BLaER1 (cell line): ENCODE measurements around the gene TLK2.

Source experiments
- H3K27ac ChIP-seq: shearing (Covaris generic); formaldehyde crosslinking; 2 replicates; pipeline ENCODE4 v1.8.1; 2022
- H3K27me3 ChIP-seq: shearing (Covaris generic); formaldehyde crosslinking; 2 replicates; pipeline ENCODE4 v1.8.1; 2022
- H3K36me3 ChIP-seq: shearing (Covaris generic); formaldehyde crosslinking; 2 replicates; pipeline ENCODE4 v1.8.1; 2022
- H3K4me1 ChIP-seq: shearing (Covaris generic); formaldehyde crosslinking; 2 replicates; pipeline ENCODE4 v1.8.1; 2022
- H3K4me2 ChIP-seq: shearing (Covaris generic); formaldehyde crosslinking; 2 replicates; pipeline ENCODE4 v1.8.1; 2022
- H3K4me3 ChIP-seq: shearing (Covaris generic); formaldehyde crosslinking; 2 replicates; pipeline ENCODE4 v1.8.1; 2022
- H3K9ac ChIP-seq: shearing (Covaris generic); formaldehyde crosslinking; 2 replicates; pipeline ENCODE4 v1.8.1; 2022
- H3K9me3 ChIP-seq: shearing (Covaris generic); formaldehyde crosslinking; 2 replicates; pipeline ENCODE4 v1.8.1; 2022
- H4K20me1 ChIP-seq: shearing (Covaris generic); formaldehyde crosslinking; 2 replicates; pipeline ENCODE4 v1.8.1; 2022
- Cebpa-rat ChIP-seq: shearing (Covaris generic); IDR thresholded peaks from 2 replicates; pipeline ENCODE4 v1.8.1; 2022

Gene TLK2

DNA sequence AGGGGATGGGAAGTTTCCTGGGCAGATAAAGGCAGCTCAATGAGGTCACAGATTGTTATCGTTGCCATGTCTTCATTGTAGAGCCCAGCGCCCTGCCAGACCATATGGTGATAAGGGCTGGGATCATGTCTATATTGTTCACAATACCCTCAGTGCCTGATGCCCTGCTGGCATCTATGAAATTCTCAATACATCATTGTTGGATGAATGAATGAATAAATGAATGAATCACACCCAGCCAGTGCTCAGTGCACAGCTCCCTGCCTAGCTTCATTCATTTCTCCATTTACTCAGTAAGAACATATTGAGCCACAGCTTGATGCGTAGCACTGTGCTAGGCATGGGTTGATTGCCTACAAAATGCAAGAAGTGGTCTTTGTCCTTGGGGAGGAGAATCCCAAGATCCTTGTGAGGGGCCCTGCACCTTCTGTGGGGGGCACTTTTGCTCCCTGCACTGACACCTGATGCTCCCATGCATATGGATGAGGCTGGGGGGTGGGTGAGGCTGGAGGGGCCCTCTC is 178.6 kb downstream of the TLK2 start:
- Histone ChIP-seq H3K36me3 (peaks cover 52% of the 10 kb centered on the region), H3K4me3 (no peak overlapping the region), H3K27ac (no peak overlapping the region), H3K9ac (no peak overlapping the region), H3K4me2 (no peak overlapping the region), H3K4me1 (peaks cover 19% of the 10 kb centered on the region), H3K9me3 (peaks cover 23% of the 10 kb centered on the region), H3K27me3 (no peaks in the 10 kb centered on the region), H4K20me1 (peaks cover 9% of the 10 kb centered on the region; the same call in 1 of the 2 replicates)
- no peak for TF ChIP-seq Cebpa-rat

DNA sequence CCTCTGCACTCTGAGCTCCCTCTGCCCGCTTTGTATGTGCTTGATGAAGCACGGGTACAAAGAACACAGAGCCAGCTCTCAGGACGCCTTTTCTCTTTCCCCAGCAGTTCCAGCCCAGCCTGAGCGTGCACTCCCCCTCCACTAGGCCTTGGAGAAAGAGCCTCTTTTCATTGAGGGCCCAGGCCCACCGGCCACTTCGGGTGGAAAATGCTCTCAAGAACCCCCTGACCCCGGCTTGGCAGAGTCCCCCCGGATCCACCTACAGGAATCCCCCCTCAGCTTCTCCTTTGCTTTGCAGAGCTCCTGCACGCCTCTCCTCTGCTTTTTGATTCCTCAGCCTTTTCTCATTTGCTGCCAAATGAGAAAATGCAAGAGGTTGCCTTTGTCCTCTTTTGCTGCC is 179.1 kb downstream of the TLK2 start:
- H3K9ac ChIP-seq = no peak overlapping the region
- H3K4me2 ChIP-seq = no peak overlapping the region
- no peak for TF ChIP-seq Cebpa-rat
- H4K20me1 ChIP-seq = peaks cover 9% of the 10 kb centered on the region; the same call in 1 of the 2 replicates
- no peaks in the 10 kb centered on the region for H3K27me3 ChIP-seq
- H3K27ac ChIP-seq = no peak overlapping the region
- H3K4me1 ChIP-seq = peaks cover 15% of the 10 kb centered on the region
- no peak overlapping the region for H3K4me3 ChIP-seq
- H3K36me3 ChIP-seq = peaks cover 52% of the 10 kb centered on the region
- peaks cover 23% of the 10 kb centered on the region for H3K9me3 ChIP-seq

DNA sequence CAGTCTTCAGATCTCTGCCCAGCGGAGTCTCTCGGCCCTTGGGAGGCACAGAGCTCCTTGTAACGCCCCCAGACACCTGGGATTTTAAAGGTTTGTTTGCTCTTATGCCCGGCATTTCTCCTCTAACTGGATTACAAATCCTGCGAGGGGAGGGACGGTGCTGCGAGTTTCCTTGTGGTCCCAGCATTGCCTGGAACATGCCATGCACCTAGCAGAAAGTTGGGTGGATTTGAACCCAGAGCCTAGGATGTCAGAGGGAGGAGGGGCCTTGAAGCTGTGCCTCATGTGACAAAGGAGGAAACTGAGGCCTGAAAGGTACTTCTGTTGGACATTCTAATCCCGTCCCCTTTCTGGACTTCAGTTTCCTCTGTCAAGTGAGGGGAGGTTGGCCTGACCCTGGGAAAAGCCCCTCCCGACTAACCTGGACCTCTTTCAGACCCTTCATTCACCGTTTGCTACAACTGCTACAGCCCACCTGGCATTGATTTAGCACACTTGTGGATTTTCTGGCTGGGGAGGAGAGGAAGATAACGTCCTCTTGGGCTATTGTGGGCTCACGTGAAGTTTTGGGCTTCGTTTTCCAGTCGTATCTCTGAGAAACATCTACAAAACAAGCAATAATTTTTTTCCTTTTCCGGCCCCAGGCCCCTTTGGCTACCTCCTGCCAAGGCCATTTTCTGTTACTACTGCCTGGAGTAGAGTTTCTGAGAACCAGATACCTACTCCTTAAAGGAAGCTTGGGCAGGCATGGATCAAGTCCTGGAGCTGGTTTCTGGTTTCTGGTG is 179.7 kb downstream of the TLK2 start:
- no peak overlapping the region for H3K9ac ChIP-seq
- no peak overlapping the region for H3K27ac ChIP-seq
- H3K27me3 ChIP-seq = no peaks in the 10 kb centered on the region
- H3K4me2 ChIP-seq = no peak overlapping the region
- no peak overlapping the region for H3K4me3 ChIP-seq
- H3K36me3 ChIP-seq = peaks cover 52% of the 10 kb centered on the region
- H4K20me1 ChIP-seq = peaks cover 9% of the 10 kb centered on the region; the same call in 1 of the 2 replicates
- TF ChIP-seq Cebpa-rat = no peak
- H3K9me3 ChIP-seq = peaks cover 23% of the 10 kb centered on the region
- H3K4me1 ChIP-seq = peaks cover 11% of the 10 kb centered on the region

DNA sequence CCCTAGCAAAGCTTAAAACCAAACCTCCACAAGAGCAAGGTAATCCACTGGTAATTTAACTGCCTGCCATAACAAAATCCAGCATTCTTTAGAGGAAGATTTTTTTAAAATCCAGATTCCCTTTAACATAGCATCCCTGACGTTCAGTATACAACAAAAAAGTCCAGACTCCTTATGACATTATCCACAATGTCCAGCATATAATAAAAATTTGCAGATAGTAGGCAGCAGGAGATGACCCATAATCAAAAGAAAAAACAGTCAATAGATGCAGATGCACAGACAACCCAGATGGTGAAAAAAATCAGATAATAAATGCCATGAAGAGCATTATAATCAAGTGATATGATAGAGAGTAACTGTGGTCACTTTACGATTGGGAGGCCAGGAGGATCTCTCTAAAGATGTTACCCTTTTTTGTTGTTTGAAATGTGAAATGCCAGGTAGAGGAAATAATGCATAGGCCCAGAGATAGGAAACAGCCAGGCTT is 182.0 kb downstream of the TLK2 start:
- Histone ChIP-seq H3K9ac (no peak overlapping the region), H3K4me2 (no peak overlapping the region), H3K4me3 (no peak overlapping the region), H3K9me3 (peaks cover 23% of the 10 kb centered on the region), H3K27ac (no peak overlapping the region), H4K20me1 (no peaks in the 10 kb centered on the region), H3K27me3 (no peaks in the 10 kb centered on the region), H3K4me1 (no peaks in the 10 kb centered on the region), H3K36me3 (peaks cover 51% of the 10 kb centered on the region)
- TF ChIP-seq Cebpa-rat = no peak

DNA sequence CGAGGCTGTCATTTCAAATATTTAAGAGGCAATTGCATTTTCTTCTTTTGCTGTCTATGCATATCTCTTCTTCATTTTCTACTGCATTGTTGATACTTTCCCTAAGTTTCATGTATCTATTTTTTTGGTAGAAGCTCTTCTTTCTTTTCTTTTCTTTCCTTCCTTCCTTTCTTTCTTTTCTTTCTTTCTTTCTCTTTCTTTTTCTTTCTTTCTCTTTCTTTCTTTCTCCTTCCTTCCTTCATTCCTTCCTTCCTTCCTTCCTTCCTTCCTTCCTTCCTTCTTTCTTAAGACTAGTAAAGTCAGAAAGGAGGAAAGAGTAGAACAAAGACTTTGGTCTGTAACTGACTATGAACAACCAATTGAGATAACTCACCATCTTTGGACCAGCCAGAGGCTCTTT is 182.7 kb downstream of the TLK2 start:
- no peak for TF ChIP-seq Cebpa-rat
- peaks cover 55% of the 10 kb centered on the region for H3K36me3 ChIP-seq

DNA sequence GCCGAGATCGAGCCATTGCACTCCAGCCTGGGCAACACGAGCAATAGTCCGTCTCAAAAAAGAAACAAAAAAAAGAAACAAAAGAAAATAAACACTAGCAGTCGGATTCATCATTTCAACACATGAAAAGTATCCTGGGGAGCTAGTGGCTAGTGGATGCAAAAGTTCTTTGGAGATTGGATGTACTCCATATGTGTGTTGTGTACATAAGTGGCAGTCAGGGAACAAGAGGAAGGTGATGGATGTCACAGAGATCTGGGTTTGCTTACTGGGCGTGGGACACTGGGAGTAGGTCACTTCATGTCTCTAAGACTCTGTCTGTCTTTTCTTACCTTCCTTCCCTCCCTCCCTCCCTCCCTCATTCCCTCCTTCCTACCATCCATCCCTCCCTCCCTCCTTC is 184.2 kb downstream of the TLK2 start:
- no peak overlapping the region for H3K4me2 ChIP-seq
- peaks cover 23% of the 10 kb centered on the region for H3K9me3 ChIP-seq

More for the DNA sequence above, 182.7 kb downstream of the TLK2 start:
- Histone ChIP-seq H3K4me1 (no peaks in the 10 kb centered on the region), H3K4me3 (no peak overlapping the region), H3K27me3 (no peaks in the 10 kb centered on the region), H3K9me3 (peaks cover 23% of the 10 kb centered on the region), H3K9ac (no peak overlapping the region), H3K27ac (no peak overlapping the region), H3K4me2 (no peak overlapping the region), H4K20me1 (no peaks in the 10 kb centered on the region)

More for the DNA sequence above, 184.2 kb downstream of the TLK2 start:
- Histone ChIP-seq H3K36me3 (peaks cover 64% of the 10 kb centered on the region), H3K27me3 (no peaks in the 10 kb centered on the region), H3K4me3 (no peak overlapping the region), H3K9ac (no peak overlapping the region), H3K4me1 (no peaks in the 10 kb centered on the region), H4K20me1 (no peaks in the 10 kb centered on the region), H3K27ac (no peak overlapping the region)
- no peak for TF ChIP-seq Cebpa-rat
